HEK293 (cell line): Measurements from ENCODE around the gene FOXC2.

Experiments
- CTCF ChIA-PET: fragments of 350-600 bp; formaldehyde crosslinking; extraction: SDS; loops from one replicate; lab custom pipeline; 2021; ENCODE audit warnings: antibody characterized with exemption; lab: Yijun Ruan, JAX
- POLR2A ChIA-PET: fragments of 300-600 bp; formaldehyde crosslinking; extraction: SDS; loops from one replicate; lab custom pipeline; 2020; ENCODE audit warnings: antibody characterized with exemption, inconsistent platforms; lab: Yijun Ruan, JAX
- H3K27ac ChIP-seq: fragments of 200-500 bp; sonication (Bioruptor generic); 2 replicates; pipeline ENCODE4 v1.5.1; 2014; ENCODE audit warnings: low read depth, low read length, control low read depth, inconsistent platforms; ENCODE audit errors: extremely low read depth
- H3K36me3 ChIP-seq, 2 experiments: fragments of 200-500 bp in 1 of 2; sonication (Bioruptor generic) in 1 of 2; 1 replicate in 1 of 2; 2 replicates in 1 of 2; pipeline ENCODE4 v1.5.1; 2014 to 2017; ENCODE audit warnings: inconsistent platforms in 2 of 2, low read length in 2 of 2; ENCODE audit not compliant: control insufficient read depth in 2 of 2, insufficient read depth in 1 of 2
- H3K4me1 ChIP-seq: fragments of 200-500 bp; sonication (Bioruptor generic); 2 replicates; pipeline ENCODE4 v1.5.1; 2014; ENCODE audit warnings: mild to moderate bottlenecking, low read length, inconsistent platforms; ENCODE audit not compliant: control insufficient read depth, insufficient read depth
- H3K4me3 ChIP-seq: 2 replicates; pipeline ENCODE4 v1.5.1; 2011; ENCODE audit warnings: low read depth, mild to moderate bottlenecking, control low read depth, low read length, moderate library complexity
- H3K9me3 ChIP-seq: fragments of 200-500 bp; sonication (Bioruptor generic); 2 replicates; pipeline ENCODE4 v1.5.1; 2014; ENCODE audit warnings: low read depth, low read length, inconsistent platforms; ENCODE audit not compliant: control insufficient read depth, insufficient read depth
- ATF2 ChIP-seq: fragments of 450-650 bp; formaldehyde crosslinking; IDR thresholded peaks from 2 replicates; pipeline ENCODE4 v1.5.1; 2016; ENCODE audit warnings: missing biosample characterization, missing genetic modification characterization, low read depth
- CTCF ChIP-seq: fragments of 450-650 bp; formaldehyde crosslinking; IDR thresholded peaks from 2 replicates; pipeline ENCODE4 v1.5.1; 2016; ENCODE audit warnings: missing biosample characterization, missing genetic modification characterization
- FEZF1 ChIP-seq: fragments of 450-650 bp; formaldehyde crosslinking; IDR thresholded peaks from 2 replicates; pipeline ENCODE4 v1.5.1; 2016; ENCODE audit warnings: missing biosample characterization, missing genetic modification characterization
- GLIS1 ChIP-seq: fragments of 450-650 bp; formaldehyde crosslinking; IDR thresholded peaks from 2 replicates; pipeline ENCODE4 v1.5.1; 2016; ENCODE audit warnings: missing biosample characterization, missing genetic modification characterization
- KLF1 ChIP-seq: fragments of 450-650 bp; formaldehyde crosslinking; IDR thresholded peaks from 2 replicates; pipeline ENCODE4 v1.5.1; 2016; ENCODE audit warnings: missing biosample characterization, missing genetic modification characterization
- RBAK ChIP-seq: fragments of 450-650 bp; formaldehyde crosslinking; IDR thresholded peaks from 2 replicates; pipeline ENCODE4 v1.5.1; 2016; ENCODE audit warnings: missing biosample characterization, missing genetic modification characterization
- SETDB1 ChIP-seq: IDR thresholded peaks from one replicate; pipeline ENCODE4 v1.6.1; 2017; ENCODE audit warnings: mild to moderate bottlenecking, low read length, moderate library complexity, mixed read lengths; ENCODE audit not compliant: insufficient read length
- SP3 ChIP-seq: fragments of 450-650 bp; formaldehyde crosslinking; IDR thresholded peaks from 2 replicates; pipeline ENCODE4 v1.5.1; 2016; ENCODE audit warnings: missing biosample characterization, missing genetic modification characterization
- ZBTB17 ChIP-seq: fragments of 450-650 bp; formaldehyde crosslinking; IDR thresholded peaks from 2 replicates; pipeline ENCODE4 v1.5.1; 2016; ENCODE audit warnings: missing biosample characterization, missing genetic modification characterization
- ZBTB20 ChIP-seq: fragments of 450-650 bp; formaldehyde crosslinking; IDR thresholded peaks from 2 replicates; pipeline ENCODE4 v1.5.1; 2016; ENCODE audit warnings: missing biosample characterization, missing genetic modification characterization
- ZBTB21 ChIP-seq: fragments of 450-650 bp; formaldehyde crosslinking; IDR thresholded peaks from 2 replicates; pipeline ENCODE4 v1.5.1; 2017; ENCODE audit warnings: missing biosample characterization, missing genetic modification characterization
- ZNF26 ChIP-seq: fragments of 450-650 bp; formaldehyde crosslinking; IDR thresholded peaks from 2 replicates; pipeline ENCODE4 v1.5.1; 2016; ENCODE audit warnings: missing biosample characterization, missing genetic modification characterization
- ZNF335 ChIP-seq: fragments of 450-650 bp; formaldehyde crosslinking; conservative IDR thresholded peaks from 2 replicates; pipeline ENCODE4 v1.5.1; 2016; ENCODE audit warnings: missing biosample characterization, missing genetic modification characterization
- ZNF341 ChIP-seq: fragments of 450-650 bp; formaldehyde crosslinking; IDR thresholded peaks from 2 replicates; pipeline ENCODE4; 2016; ENCODE audit warnings: low read depth, missing biosample characterization, missing genetic modification characterization
- ZNF366 ChIP-seq: fragments of 450-650 bp; formaldehyde crosslinking; conservative IDR thresholded peaks from 2 replicates; pipeline ENCODE4 v1.5.1; 2016; ENCODE audit warnings: missing biosample characterization, missing genetic modification characterization
- ZNF398 ChIP-seq: fragments of 450-650 bp; formaldehyde crosslinking; IDR thresholded peaks from 2 replicates; pipeline ENCODE4 v1.5.1; 2017; ENCODE audit warnings: missing biosample characterization, missing genetic modification characterization
- ZNF571 ChIP-seq: fragments of 450-650 bp; formaldehyde crosslinking; IDR thresholded peaks from 2 replicates; pipeline ENCODE4 v1.5.0; 2017; ENCODE audit warnings: missing biosample characterization, missing genetic modification characterization
- ZNF580 ChIP-seq: fragments of 450-650 bp; formaldehyde crosslinking; IDR thresholded peaks from 2 replicates; pipeline ENCODE4 v1.5.1; 2016; ENCODE audit warnings: missing biosample characterization, missing genetic modification characterization
- ZNF600 ChIP-seq: fragments of 450-650 bp; formaldehyde crosslinking; IDR thresholded peaks from 2 replicates; pipeline ENCODE4 v1.5.1; 2016; ENCODE audit warnings: missing biosample characterization, missing genetic modification characterization
- ZNF623 ChIP-seq: fragments of 450-650 bp; formaldehyde crosslinking; IDR thresholded peaks from 2 replicates; pipeline ENCODE4 v1.5.1; 2016; ENCODE audit warnings: missing biosample characterization, missing genetic modification characterization
- ZNF629 ChIP-seq: fragments of 450-650 bp; formaldehyde crosslinking; IDR thresholded peaks from 2 replicates; pipeline ENCODE4 v1.5.1; 2017; ENCODE audit warnings: missing biosample characterization, missing genetic modification characterization
- ZNF76 ChIP-seq: fragments of 450-650 bp; formaldehyde crosslinking; IDR thresholded peaks from 2 replicates; pipeline ENCODE4; 2016; ENCODE audit warnings: low read depth, missing biosample characterization, missing genetic modification characterization, borderline replicate concordance
- ZNF843 ChIP-seq: fragments of 450-650 bp; formaldehyde crosslinking; IDR thresholded peaks from 2 replicates; pipeline ENCODE4 v1.5.1; 2016; ENCODE audit warnings: missing biosample characterization, missing genetic modification characterization
- ZXDB ChIP-seq: fragments of 450-650 bp; formaldehyde crosslinking; IDR thresholded peaks from 2 replicates; pipeline ENCODE4 v1.5.1; 2016; ENCODE audit warnings: missing biosample characterization, missing genetic modification characterization

FOXC2 gene

GRCh38 chr16:86554599-86554916 is 12.1 kb upstream of the FOXC2 start:
- ChIA-PET CTCF (interaction anchor here (0.8 to 1.2 kb wide), 2 partner anchors 10 to 724 kb away, joined by 3 read pairs; no protein-coding TSS in a partner anchor), POLR2A (no interaction called here)
- no peak for TF ChIP-seq KLF1 (tag by site-specific recombination)
- TF ChIP-seq RBAK, result 0 out of 2 replicates have a peak, but pooled peaks have one; percentile 13
- TF ChIP-seq ZNF571 (tag by site-specific recombination), result no peak
- 0 out of 2 replicates have a peak, but pooled peaks have one; percentile 33 for TF ChIP-seq CTCF (tag by site-specific recombination)
- TF ChIP-seq ZNF366 (tag by site-specific recombination), result no peak
- Histone ChIP-seq H3K27ac (peak overlapping the region; percentile 20; the same call in 1 of the 2 replicates), H3K4me3 (peak overlapping the region; percentile 84), H3K4me1 (no peaks in the 10 kb centered on the region), H3K9me3 (no peaks in the 10 kb centered on the region), H3K36me3 (peaks cover 0 to 43% of the 10 kb centered on the region in 2 experiments; a peak in 1 of 3 replicates)

GRCh38 chr16:86554917-86555703 is 11.5 kb upstream of the FOXC2 start, which contains the start of gene MTHFSD:
TSS of gene MTHFSD (minus strand) at chr16:86555235. CDS start at chr16:86555184, 51 bp downstream.
- Histone ChIP-seq H3K4me1 (no peaks in the 10 kb centered on the region), H3K4me3 (peak within 1 kb of the TSS; percentile 84), H3K27ac (peak within 1 kb of the TSS; percentile 20; the same call in 1 of the 2 replicates), H3K9me3 (no peaks in the 10 kb centered on the region), H3K36me3 (peaks cover 0 to 37% of the 10 kb centered on the region in 2 experiments; a peak in 1 of 3 replicates)
- ChIA-PET CTCF (interaction anchor here (0.8 to 1.2 kb wide), 2 partner anchors 10 to 724 kb away, joined by 3 read pairs; no protein-coding TSS in a partner anchor), POLR2A (interaction anchor here (0.5 kb wide), 1 partner anchor 28 kb away, joined by 4 read pairs; no protein-coding TSS in a partner anchor)
- TF ChIP-seq ZXDB (tag by site-specific recombination), result peak; percentile 39; the same call in 1 of the 2 replicates
- peak; percentile 42; the same call in 1 of the 2 replicates for TF ChIP-seq ZBTB17
- TF ChIP-seq ZNF623 (tag by site-specific recombination), result peak; percentile 8; the same call in 1 of the 2 replicates
- peak; percentile 80 for TF ChIP-seq ZNF398 (tag by site-specific recombination)
- peak; percentile 65; the same call in 1 of the 2 replicates for TF ChIP-seq ZNF580 (tag by site-specific recombination)
- peak; percentile 77 for TF ChIP-seq ZNF335 (tag by site-specific recombination)
- no peak for TF ChIP-seq ZNF26 (tag by site-specific recombination)
- peak; percentile 82 for TF ChIP-seq ZNF629 (tag by site-specific recombination)
- peak; percentile 68 for TF ChIP-seq SP3 (tag by site-specific recombination)
- TF ChIP-seq ZBTB20 (tag by site-specific recombination), result peak; percentile 58; the same call in 1 of the 2 replicates
- peak; percentile 63 for TF ChIP-seq ZNF341
- TF ChIP-seq SETDB1, result no peak
- peak; percentile 98 for TF ChIP-seq ATF2 (tag by site-specific recombination)
- TF ChIP-seq ZNF600 (tag by site-specific recombination), result peak; percentile 62
- peak; percentile 75 for TF ChIP-seq GLIS1 (tag by site-specific recombination)
- peak; percentile 86 for TF ChIP-seq ZNF76 (tag by site-specific recombination)
- TF ChIP-seq ZBTB21 (tag by site-specific recombination), result peak; percentile 79
- no peak for TF ChIP-seq ZNF843
- no peak for TF ChIP-seq FEZF1 (tag by site-specific recombination)
